GM21737 (cell line): Measurements from ENCODE around the gene ANXA2.
"Not testable (repeated sequence)": the region's sequence is repeated elsewhere in the genome, so short reads cannot be mapped to it uniquely, and the experiment has no call there.

Experiments used
- ATAC-seq: cut with Tn5 transposase; IDR thresholded peaks from one replicate; pipeline ENCODE4 v1.9.1; 2021; ENCODE audit warnings: mild to moderate bottlenecking, moderate library complexity; ENCODE audit not compliant: unreplicated experiment

Gene ANXA2

DNA sequence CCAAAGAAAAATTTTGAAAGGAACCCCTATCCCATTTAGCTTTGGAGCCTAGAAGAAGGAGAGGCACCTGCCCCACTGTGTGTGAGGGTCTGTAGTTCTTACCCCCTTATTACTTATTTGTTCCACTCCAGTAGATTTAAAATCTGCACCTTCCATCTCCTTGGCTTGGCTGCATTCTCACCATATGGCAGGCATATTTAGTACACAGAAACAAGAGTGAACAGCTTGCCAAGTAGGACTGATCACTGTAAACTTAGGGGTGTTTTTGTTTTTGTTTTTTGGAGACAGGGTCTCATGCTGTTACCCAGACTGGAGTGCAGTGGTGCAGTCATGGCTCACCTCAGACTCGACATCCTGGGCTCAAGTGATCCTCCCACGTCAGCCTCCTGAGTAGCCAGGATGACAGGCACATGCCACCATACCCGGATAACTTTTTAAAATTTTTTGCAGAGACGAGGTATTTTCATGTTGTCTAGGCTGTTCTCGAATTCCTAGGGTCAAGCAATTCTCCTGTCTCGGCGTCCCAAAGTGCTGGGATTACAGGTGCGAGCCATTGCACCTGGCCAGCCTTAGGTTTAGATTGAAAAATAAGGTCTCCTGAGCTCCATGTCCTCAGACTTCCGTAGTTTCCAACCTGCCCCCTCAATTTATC, 14.1 kb upstream of the ANXA2 start:
- ATAC-seq = no peak

GRCh38 chr15:60410350-60410749, 12.6 kb upstream of the ANXA2 start:
- not testable (repeated sequence) for ATAC-seq

- no peak for ATAC-seq
Observed at GRCh38 chr15:60408463-60408981, 10.7 kb upstream of the ANXA2 start.

- ATAC-seq = no peak
Observed at GRCh38 chr15:60407415-60407805, 9.6 kb upstream of the ANXA2 start.

GRCh38 chr15:60406513-60407414, 9.0 kb upstream of the ANXA2 start:
- ATAC-seq = no peak

GRCh38 chr15:60405399-60405798, 7.6 kb upstream of the ANXA2 start:
- no peak for ATAC-seq

DNA sequence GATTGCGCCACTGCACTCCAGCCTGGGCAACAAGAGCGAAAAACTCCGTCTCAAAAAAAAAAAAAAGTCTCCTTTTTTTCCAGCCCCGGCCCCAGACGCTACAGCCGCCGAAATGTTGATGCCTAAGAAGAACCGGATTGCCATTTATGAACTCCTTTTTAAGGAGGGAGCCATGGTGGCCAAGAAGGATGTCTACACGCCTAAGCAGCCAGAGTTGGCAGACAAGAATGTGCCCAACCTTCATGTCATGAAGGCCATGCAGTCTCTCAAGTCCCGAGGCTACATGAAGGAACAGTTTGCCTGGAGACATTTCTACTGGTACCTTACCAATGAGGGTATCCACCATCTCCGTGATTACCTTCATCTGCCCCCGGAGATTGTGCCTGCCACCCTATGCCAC, 6.6 kb upstream of the ANXA2 start:
- not testable (repeated sequence) for ATAC-seq

- ATAC-seq = no peak
Observed at GRCh38 chr15:60400944-60401343, 3.2 kb upstream of the ANXA2 start.

DNA sequence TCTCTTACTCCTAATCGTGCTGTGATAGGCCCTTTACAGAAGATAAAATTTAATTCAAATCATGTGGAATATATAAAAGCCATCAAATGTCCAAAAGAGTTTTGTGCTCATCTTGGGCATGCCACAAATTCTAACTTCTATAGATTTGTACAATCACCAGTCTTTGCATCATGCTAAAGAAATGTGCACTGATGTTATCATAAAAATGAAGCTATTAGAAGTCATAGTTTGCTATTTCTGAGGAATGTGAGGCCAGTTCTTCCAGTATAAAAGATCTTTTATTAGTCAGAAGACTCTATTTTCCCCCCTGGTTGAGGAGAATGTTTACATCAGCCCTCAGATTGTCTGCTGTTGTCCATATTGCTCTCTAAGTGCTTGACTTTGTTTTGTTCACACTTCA, 2.1 kb upstream of the ANXA2 start:
- ATAC-seq = no peak

DNA sequence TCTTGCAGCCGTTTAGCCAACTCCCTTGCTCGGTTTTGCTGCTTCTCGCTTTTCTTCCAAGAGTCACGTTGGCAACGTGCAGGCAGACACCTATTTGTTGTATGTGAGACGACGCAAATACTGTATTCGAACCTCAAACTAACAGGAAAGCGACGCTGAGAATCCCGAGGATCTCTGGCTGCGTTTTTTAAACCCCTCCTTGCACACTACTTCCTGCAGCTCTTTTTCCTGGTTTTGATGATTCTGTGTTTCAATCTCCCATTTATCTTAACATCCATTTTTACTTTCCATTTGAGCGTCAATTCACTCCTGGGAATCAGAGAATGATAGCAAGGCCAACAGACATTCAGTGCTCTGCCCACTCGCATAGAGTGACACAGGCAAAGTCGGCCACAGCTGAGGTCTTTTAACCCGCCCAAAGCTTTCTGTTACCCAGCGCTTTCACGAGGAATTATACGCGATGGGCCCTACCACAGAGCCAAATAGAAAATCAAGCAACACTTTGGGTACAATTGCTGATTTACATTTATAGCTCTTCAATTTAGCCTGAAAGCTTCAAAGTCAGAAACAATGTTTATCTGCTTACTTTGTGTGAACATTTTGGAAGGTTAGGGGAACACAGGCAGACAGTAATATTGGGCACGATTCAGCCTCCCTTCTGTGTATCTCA, 1.6 kb upstream of the ANXA2 start:
- no peak for ATAC-seq

DNA sequence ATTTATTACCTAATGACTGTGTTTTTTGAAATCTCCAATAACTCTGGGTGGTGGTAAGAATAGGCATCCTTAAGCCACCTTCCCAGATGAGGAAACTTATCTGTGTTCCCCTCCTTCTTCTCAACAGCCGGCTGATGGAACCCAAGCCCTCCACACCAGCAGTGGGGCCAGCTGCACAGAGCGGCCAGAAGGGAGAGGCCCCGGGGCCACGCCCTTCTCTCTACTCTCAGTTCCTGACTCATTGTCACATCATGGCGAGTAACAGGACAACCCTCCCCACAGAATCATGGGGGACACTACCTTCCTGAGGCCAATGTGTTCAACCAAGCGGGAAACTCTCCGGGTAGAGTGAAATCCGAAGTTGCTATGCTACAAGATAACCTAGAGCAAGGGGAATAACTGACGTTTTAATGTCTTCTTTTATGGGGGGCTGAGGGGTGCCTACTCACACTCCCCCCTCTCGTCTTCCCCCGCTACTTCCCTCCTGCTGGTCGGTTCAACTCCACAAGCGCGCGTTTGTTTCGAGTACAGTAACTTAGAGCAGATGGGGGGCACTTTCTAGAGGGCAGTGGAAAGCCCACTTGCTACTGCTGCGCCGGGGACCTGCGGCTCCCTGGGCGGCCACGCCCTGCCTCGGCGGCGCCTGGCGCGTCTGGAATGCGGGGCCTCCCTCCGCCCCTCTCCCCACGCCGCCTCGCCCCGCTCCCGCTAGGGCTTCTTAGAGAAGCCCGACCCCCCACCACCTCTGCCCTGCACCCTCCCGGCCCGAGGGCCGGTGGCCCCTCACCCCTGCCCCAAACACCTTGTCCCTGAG, 621 bp downstream of the ANXA2 start:
- peak; percentile 73 for ATAC-seq

DNA sequence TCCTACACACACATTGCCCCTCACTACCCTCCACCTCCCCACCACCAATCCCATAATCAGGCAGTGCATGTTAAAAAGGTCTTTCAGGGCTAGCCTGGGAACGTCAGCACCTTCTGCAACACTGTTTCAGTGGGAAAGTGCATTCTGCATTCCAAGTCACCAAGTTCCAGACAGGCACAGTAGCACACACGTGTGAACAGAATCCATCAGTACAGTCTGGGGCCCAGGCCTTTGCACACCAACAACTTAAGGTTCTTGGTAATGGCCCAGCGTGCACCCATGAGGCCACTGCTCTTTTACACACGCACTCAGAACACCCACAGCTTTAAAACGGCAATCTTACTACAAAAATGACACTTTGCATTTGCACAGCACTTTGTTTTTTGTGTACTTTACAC, 1.2 kb downstream of the ANXA2 start:
- ATAC-seq = no peak

DNA sequence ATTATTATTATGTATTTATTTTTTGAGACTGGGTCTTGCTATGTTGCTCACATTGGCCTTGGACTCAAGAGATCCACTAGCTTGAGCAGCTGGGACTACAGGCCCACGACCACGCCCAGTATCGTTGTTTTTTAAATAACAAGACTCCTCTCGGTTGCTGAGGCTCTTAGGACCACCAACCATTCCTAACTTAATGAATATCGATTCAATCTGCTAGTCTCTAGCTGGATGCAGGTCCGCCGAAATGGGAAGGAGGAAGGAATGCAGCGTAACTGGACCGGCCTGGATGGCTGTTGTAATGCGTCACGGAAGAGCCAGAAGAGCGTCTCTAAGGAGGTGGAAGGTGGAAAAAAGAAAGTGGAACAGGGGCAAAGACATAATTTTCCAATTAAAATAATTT, 1.7 kb downstream of the ANXA2 start:
- no peak for ATAC-seq

GRCh38 chr15:60395276-60396011, 2.3 kb downstream of the ANXA2 start:
- no peak for ATAC-seq

- ATAC-seq = no peak
Observed at GRCh38 chr15:60394689-60395097, 3.1 kb downstream of the ANXA2 start.

DNA sequence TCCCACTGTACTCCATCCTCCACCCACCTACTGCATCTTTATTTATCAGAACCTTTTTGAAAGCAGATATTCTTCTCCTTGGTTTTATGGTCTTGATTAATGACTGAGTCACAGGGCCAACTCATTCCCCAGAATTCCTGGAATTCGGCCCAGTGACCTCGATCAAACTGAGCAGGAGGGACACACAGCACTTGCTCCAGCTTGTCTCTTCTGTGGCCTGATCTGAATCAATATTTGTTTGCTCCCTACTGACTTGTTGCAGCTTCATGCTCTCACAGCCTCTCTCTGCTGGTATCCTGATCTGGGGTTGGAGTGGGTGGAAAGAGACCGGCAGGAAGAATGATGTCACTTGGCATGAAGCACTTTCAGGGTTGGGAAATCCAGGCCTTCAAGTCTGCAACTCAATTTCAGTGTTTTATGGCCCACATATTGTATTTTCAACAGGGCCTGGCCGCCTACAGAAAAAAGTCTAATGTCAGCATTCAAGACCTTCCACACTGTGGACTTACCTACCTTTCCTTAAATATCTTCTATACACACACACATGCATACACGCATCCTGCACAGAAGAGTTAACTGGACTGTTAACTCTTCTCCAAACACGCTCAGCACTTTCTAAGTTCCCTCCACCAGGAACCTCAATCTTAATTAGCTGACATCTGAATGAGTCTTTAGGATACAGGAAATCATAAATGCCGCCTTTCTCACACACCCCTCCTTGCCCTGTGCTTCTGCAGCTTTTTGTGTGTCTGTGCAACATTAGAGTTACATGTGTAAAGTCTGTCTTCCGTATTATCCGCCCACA, 4.6 kb downstream of the ANXA2 start:
- no peak for ATAC-seq

DNA sequence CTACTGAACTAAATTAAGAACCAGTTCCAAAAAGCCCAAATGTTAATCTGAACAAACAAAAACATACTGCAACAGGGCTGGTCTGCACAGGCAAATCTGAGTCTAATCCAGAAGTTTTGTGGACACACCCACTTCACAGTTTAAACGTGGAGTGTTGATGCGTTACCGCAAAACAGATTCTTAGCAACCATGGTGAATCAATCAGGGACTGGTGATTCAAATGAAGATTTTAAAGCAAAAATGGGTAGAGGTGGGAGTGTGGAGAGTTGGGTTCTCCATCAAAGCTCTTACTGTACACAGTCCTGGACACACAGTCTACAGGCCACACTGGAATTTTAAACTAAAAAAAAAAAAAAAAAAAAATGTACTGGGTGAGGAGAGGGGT, 5.2 kb downstream of the ANXA2 start:
- no peak for ATAC-seq

GRCh38 chr15:60391722-60392315, 6.0 kb downstream of the ANXA2 start:
- no peak for ATAC-seq
